BE2C (cell line): Measurements from ENCODE around the gene LRBA.

ENCODE experiments used
- DNase-seq: peaks from one replicate; pipeline ENCODE4 v3.0.0-alpha.2; 2020
- H3K27me3 ChIP-seq: fragments of 250-450 bp; sonication (Bioruptor Pico); 2 replicates; pipeline ENCODE4 v1.5.1; 2020; ENCODE audit warnings: mild to moderate bottlenecking
- H3K36me3 ChIP-seq: fragments of 250-450 bp; sonication (Bioruptor Pico); 2 replicates; pipeline ENCODE4 v1.5.1; 2020; ENCODE audit warnings: mild to moderate bottlenecking
- H3K4me1 ChIP-seq: fragments of 250-450 bp; sonication (Bioruptor Pico); 2 replicates; pipeline ENCODE4 v1.5.1; 2020
- H3K4me3 ChIP-seq: 2 replicates; pipeline ENCODE4 v1.5.1; 2011; ENCODE audit warnings: low read depth, low read length
- H3K9me3 ChIP-seq: fragments of 250-450 bp; sonication (Bioruptor Pico); 2 replicates; pipeline ENCODE4 v1.5.1; 2020
- CTCF ChIP-seq: IDR thresholded peaks from 2 replicates; pipeline ENCODE4 v1.5.1; 2012; ENCODE audit warnings: mild to moderate bottlenecking, low read depth, low read length

Gene LRBA

GRCh38 chr4:150501983-150502382, 513.1 kb downstream of the LRBA start:
- TF ChIP-seq CTCF, result no peak
- H3K9me3 ChIP-seq, result peaks cover 4% of the 10 kb centered on the region
- H3K36me3 ChIP-seq, result no peaks in the 10 kb centered on the region; the same call in 1 of the 2 replicates
- no peak for DNase-seq
- H3K4me3 ChIP-seq, result no peak overlapping the region
- H3K27me3 ChIP-seq, result no peaks in the 10 kb centered on the region
- no peaks in the 10 kb centered on the region for H3K4me1 ChIP-seq

GRCh38 chr4:150501009-150501727, 513.9 kb downstream of the LRBA start:
- Histone ChIP-seq H3K4me3 (no peak overlapping the region), H3K9me3 (peaks cover 4% of the 10 kb centered on the region), H3K4me1 (no peaks in the 10 kb centered on the region; the same call in 1 of the 2 replicates), H3K27me3 (no peaks in the 10 kb centered on the region), H3K36me3 (no peaks in the 10 kb centered on the region; the same call in 1 of the 2 replicates)
- no peak for DNase-seq
- TF ChIP-seq CTCF, result no peak

GRCh38 chr4:150497612-150498011, 517.5 kb downstream of the LRBA start:
- no peak for TF ChIP-seq CTCF
- Histone ChIP-seq H3K4me1 (peaks cover 8% of the 10 kb centered on the region; the same call in 1 of the 2 replicates), H3K36me3 (no peaks in the 10 kb centered on the region; the same call in none of the 2 replicates), H3K4me3 (no peak overlapping the region), H3K27me3 (no peaks in the 10 kb centered on the region), H3K9me3 (no peaks in the 10 kb centered on the region; the same call in 1 of the 2 replicates)
- no peak for DNase-seq

GRCh38 chr4:150495550-150495949, 519.5 kb downstream of the LRBA start:
- no peak for DNase-seq
- H3K9me3 ChIP-seq, result no peaks in the 10 kb centered on the region
- no peak overlapping the region for H3K4me3 ChIP-seq
- peaks cover 17% of the 10 kb centered on the region for H3K4me1 ChIP-seq
- TF ChIP-seq CTCF, result no peak
- H3K27me3 ChIP-seq, result no peaks in the 10 kb centered on the region
- peaks cover 3% of the 10 kb centered on the region for H3K36me3 ChIP-seq

GRCh38 chr4:150493851-150494250, 521.2 kb downstream of the LRBA start:
- Histone ChIP-seq H3K27me3 (no peaks in the 10 kb centered on the region), H3K9me3 (no peaks in the 10 kb centered on the region), H3K4me3 (no peak overlapping the region), H3K36me3 (peaks cover 5% of the 10 kb centered on the region), H3K4me1 (peaks cover 22% of the 10 kb centered on the region)
- DNase-seq, result no peak
- TF ChIP-seq CTCF, result no peak
